Stomach (tissue), 4 donors: Measurements from ENCODE around the gene TNS1.

Experiments
- CTCF ChIP-seq, 7 experiments: fragments of 450-650 bp in 4 of 7; fragments of 200-600 bp in 3 of 7; sonication (generic) in 3 of 7; IDR thresholded peaks; one replicate each; pipeline ENCODE4 v1.5.1; 2016 to 2019; ENCODE audit warnings: antibody characterized with exemption in 7 of 7, control low read depth in 2 of 7, mild to moderate bottlenecking in 1 of 7
- EP300 ChIP-seq: sonication (generic); formaldehyde crosslinking; IDR thresholded peaks from one replicate; pipeline ENCODE4 v1.6.1; 2017; ENCODE audit warnings: antibody characterized with exemption
- POLR2A ChIP-seq, 4 donors: fragments of 450-650 bp; IDR thresholded peaks; one replicate each; pipeline ENCODE4 v1.6.1; 2016; ENCODE audit warnings: antibody characterized with exemption in 4 of 4, control low read depth in 2 of 4, mild to moderate bottlenecking in 1 of 4, moderate library complexity in 1 of 4
- POLR2AphosphoS5 ChIP-seq, 3 donors: sonication (generic); formaldehyde crosslinking; IDR thresholded peaks; one replicate each; pipeline ENCODE4 v1.6.1; 2016; ENCODE audit warnings: antibody characterized with exemption in 3 of 3

- no peak for TF ChIP-seq POLR2A (IDR thresholded peaks at IDR 0.05)
- no peak for TF ChIP-seq CTCF (IDR thresholded peaks at IDR 0.05)
- TF ChIP-seq POLR2AphosphoS5 (IDR thresholded peaks at IDR 0.05), result no peak
- TF ChIP-seq EP300, result no peak
Observed at GRCh38 chr2:217926801-217927200, 76.0 kb downstream of the TNS1 start.
